Measurements from ENCODE around the gene NRXN3.

GRCh38 chr14:78245238-78245637, 75.1 kb downstream of the NRXN3 start:
- TF ChIP-seq, protein P1, sequence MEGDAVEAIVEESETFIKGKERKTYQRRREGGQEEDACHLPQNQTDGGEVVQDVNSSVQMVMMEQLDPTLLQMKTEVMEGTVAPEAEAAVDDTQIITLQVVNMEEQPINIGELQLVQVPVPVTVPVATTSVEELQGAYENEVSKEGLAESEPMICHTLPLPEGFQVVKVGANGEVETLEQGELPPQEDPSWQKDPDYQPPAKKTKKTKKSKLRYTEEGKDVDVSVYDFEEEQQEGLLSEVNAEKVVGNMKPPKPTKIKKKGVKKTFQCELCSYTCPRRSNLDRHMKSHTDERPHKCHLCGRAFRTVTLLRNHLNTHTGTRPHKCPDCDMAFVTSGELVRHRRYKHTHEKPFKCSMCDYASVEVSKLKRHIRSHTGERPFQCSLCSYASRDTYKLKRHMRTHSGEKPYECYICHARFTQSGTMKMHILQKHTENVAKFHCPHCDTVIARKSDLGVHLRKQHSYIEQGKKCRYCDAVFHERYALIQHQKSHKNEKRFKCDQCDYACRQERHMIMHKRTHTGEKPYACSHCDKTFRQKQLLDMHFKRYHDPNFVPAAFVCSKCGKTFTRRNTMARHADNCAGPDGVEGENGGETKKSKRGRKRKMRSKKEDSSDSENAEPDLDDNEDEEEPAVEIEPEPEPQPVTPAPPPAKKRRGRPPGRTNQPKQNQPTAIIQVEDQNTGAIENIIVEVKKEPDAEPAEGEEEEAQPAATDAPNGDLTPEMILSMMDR (IDR thresholded peaks at IDR 0.05) = no peak
- TF ChIP-seq EZH2 (IDR thresholded peaks at IDR 0.05; ENCODE audit: borderline replicate concordance, insufficient read depth, low read depth, low read length, poor library complexity, severe bottlenecking) = no peak
